ENCODE data around the gene ALDH3A1.

The ALDH3A1 gene

GRCh38 chr17:19747829-19748806, at the start of gene ALDH3A1:
TSS of gene ALDH3A1 (minus strand) at chr17:19748298. CDS start at chr17:19745129, 3,169 bp downstream.
- H3K4me1 ChIP-seq (ENCODE audit: insufficient read depth, low read length): peaks cover 7% of the 10 kb centered on the region

GRCh38 chr17:19796457-19796856, 48.4 kb upstream of the ALDH3A1 start:
- Histone ChIP-seq H3K36me3 (ENCODE audit: insufficient read depth, low read length) (peaks cover 43% of the 10 kb centered on the region), H3K4me3 (ENCODE audit: low read depth in 1 of 2, low read length in 2 of 2) (no peak overlapping the region), H3K9me3 (ENCODE audit: low read length) (no peaks in the 10 kb centered on the region), H3K27me3 (ENCODE audit: control insufficient read depth in 1 of 2, insufficient read depth in 2 of 2, low read length in 2 of 2) (no peaks in the 10 kb centered on the region), H3K9ac (ENCODE audit: low read length) (no peak overlapping the region), H3K27ac (ENCODE audit: low read depth, low read length) (no peak overlapping the region), H3K4me1 (ENCODE audit: insufficient read depth, low read length) (no peaks in the 10 kb centered on the region)

More at GRCh38 chr17:19747829-19748806, at the start of gene ALDH3A1:
- H3K36me3 ChIP-seq (ENCODE audit: insufficient read depth, low read length): no peaks in the 10 kb centered on the region
- H3K9ac ChIP-seq (ENCODE audit: low read length): no peak within 1 kb of the TSS
- H3K9me3 ChIP-seq (ENCODE audit: low read length): no peaks in the 10 kb centered on the region
- H3K4me3 ChIP-seq (ENCODE audit: low read depth in 1 of 2, low read length in 2 of 2): no peak within 1 kb of the TSS
- no peak within 1 kb of the TSS for H3K27ac ChIP-seq (ENCODE audit: low read depth, low read length)
- H3K27me3 ChIP-seq (ENCODE audit: control insufficient read depth in 1 of 2, insufficient read depth in 2 of 2, low read length in 2 of 2): no peaks in the 10 kb centered on the region

GRCh38 chr17:19791918-19792550, 43.9 kb upstream of the ALDH3A1 start:
- Histone ChIP-seq H3K36me3 (ENCODE audit: insufficient read depth, low read length) (peaks cover 54% of the 10 kb centered on the region), H3K27me3 (ENCODE audit: control insufficient read depth in 1 of 2, insufficient read depth in 2 of 2, low read length in 2 of 2) (no peaks in the 10 kb centered on the region), H3K4me3 (ENCODE audit: low read depth in 1 of 2, low read length in 2 of 2) (no peak overlapping the region), H3K9me3 (ENCODE audit: low read length) (no peaks in the 10 kb centered on the region), H3K27ac (ENCODE audit: low read depth, low read length) (no peak overlapping the region), H3K4me1 (ENCODE audit: insufficient read depth, low read length) (no peaks in the 10 kb centered on the region), H3K9ac (ENCODE audit: low read length) (no peak overlapping the region)

- Histone ChIP-seq H3K4me3 (ENCODE audit: low read depth in 1 of 2, low read length in 2 of 2) (no peak overlapping the region), H3K9ac (ENCODE audit: low read length) (no peak overlapping the region), H3K36me3 (ENCODE audit: insufficient read depth, low read length) (peaks cover 33% of the 10 kb centered on the region), H3K9me3 (ENCODE audit: low read length) (no peaks in the 10 kb centered on the region), H3K4me1 (ENCODE audit: insufficient read depth, low read length) (no peaks in the 10 kb centered on the region), H3K27me3 (ENCODE audit: control insufficient read depth in 1 of 2, insufficient read depth in 2 of 2, low read length in 2 of 2) (no peaks in the 10 kb centered on the region), H3K27ac (ENCODE audit: low read depth, low read length) (no peak overlapping the region)
These were observed 39.7 kb upstream of the ALDH3A1 start for GRCh38 chr17:19787733-19788357.

GRCh38 chr17:19785854-19786253, 37.8 kb upstream of the ALDH3A1 start:
- Histone ChIP-seq H3K4me1 (ENCODE audit: insufficient read depth, low read length) (no peaks in the 10 kb centered on the region), H3K4me3 (ENCODE audit: low read depth in 1 of 2, low read length in 2 of 2) (no peak overlapping the region), H3K27ac (ENCODE audit: low read depth, low read length) (no peak overlapping the region), H3K9ac (ENCODE audit: low read length) (no peak overlapping the region), H3K27me3 (ENCODE audit: control insufficient read depth in 1 of 2, insufficient read depth in 2 of 2, low read length in 2 of 2) (no peaks in the 10 kb centered on the region), H3K36me3 (ENCODE audit: insufficient read depth, low read length) (peaks cover 43% of the 10 kb centered on the region), H3K9me3 (ENCODE audit: low read length) (no peaks in the 10 kb centered on the region)

- no peak overlapping the region for H3K27ac ChIP-seq (ENCODE audit: low read depth, low read length)
These were observed 33.7 kb upstream of the ALDH3A1 start for GRCh38 chr17:19781488-19782458.

GRCh38 chr17:19780846-19781245, 32.7 kb upstream of the ALDH3A1 start:
- H3K9me3 ChIP-seq (ENCODE audit: low read length): no peaks in the 10 kb centered on the region
- no peak overlapping the region for H3K4me3 ChIP-seq (ENCODE audit: low read depth in 1 of 2, low read length in 2 of 2)
- H3K9ac ChIP-seq (ENCODE audit: low read length): no peak overlapping the region
- H3K27me3 ChIP-seq (ENCODE audit: control insufficient read depth in 1 of 2, insufficient read depth in 2 of 2, low read length in 2 of 2): no peaks in the 10 kb centered on the region
- no peak overlapping the region for H3K27ac ChIP-seq (ENCODE audit: low read depth, low read length)
- H3K4me1 ChIP-seq (ENCODE audit: insufficient read depth, low read length): no peaks in the 10 kb centered on the region
- peaks cover 48% of the 10 kb centered on the region for H3K36me3 ChIP-seq (ENCODE audit: insufficient read depth, low read length)

More at GRCh38 chr17:19781488-19782458, 33.7 kb upstream of the ALDH3A1 start:
- Histone ChIP-seq H3K9ac (ENCODE audit: low read length) (no peak overlapping the region), H3K4me3 (ENCODE audit: low read depth in 1 of 2, low read length in 2 of 2) (no peak overlapping the region), H3K36me3 (ENCODE audit: insufficient read depth, low read length) (peaks cover 40% of the 10 kb centered on the region), H3K9me3 (ENCODE audit: low read length) (no peaks in the 10 kb centered on the region), H3K27me3 (ENCODE audit: control insufficient read depth in 1 of 2, insufficient read depth in 2 of 2, low read length in 2 of 2) (no peaks in the 10 kb centered on the region), H3K4me1 (ENCODE audit: insufficient read depth, low read length) (no peaks in the 10 kb centered on the region)

- H3K4me1 ChIP-seq (ENCODE audit: insufficient read depth, low read length): no peaks in the 10 kb centered on the region
- H3K27ac ChIP-seq (ENCODE audit: low read depth, low read length): no peak overlapping the region
- no peak overlapping the region for H3K9ac ChIP-seq (ENCODE audit: low read length)
- peaks cover 20% of the 10 kb centered on the region for H3K36me3 ChIP-seq (ENCODE audit: insufficient read depth, low read length)
- H3K4me3 ChIP-seq (ENCODE audit: low read depth in 1 of 2, low read length in 2 of 2): no peak overlapping the region
- H3K27me3 ChIP-seq (ENCODE audit: control insufficient read depth in 1 of 2, insufficient read depth in 2 of 2, low read length in 2 of 2): no peaks in the 10 kb centered on the region
- H3K9me3 ChIP-seq (ENCODE audit: low read length): no peaks in the 10 kb centered on the region
These were observed 25.4 kb upstream of the ALDH3A1 start for GRCh38 chr17:19773534-19773933.

GRCh38 chr17:19771971-19772630, 24.0 kb upstream of the ALDH3A1 start:
- Histone ChIP-seq H3K27ac (ENCODE audit: low read depth, low read length) (no peak overlapping the region), H3K36me3 (ENCODE audit: insufficient read depth, low read length) (peaks cover 15% of the 10 kb centered on the region), H3K27me3 (ENCODE audit: control insufficient read depth in 1 of 2, insufficient read depth in 2 of 2, low read length in 2 of 2) (no peaks in the 10 kb centered on the region), H3K4me1 (ENCODE audit: insufficient read depth, low read length) (no peaks in the 10 kb centered on the region), H3K4me3 (ENCODE audit: low read depth in 1 of 2, low read length in 2 of 2) (no peak overlapping the region), H3K9me3 (ENCODE audit: low read length) (no peaks in the 10 kb centered on the region), H3K9ac (ENCODE audit: low read length) (no peak overlapping the region)

- no peaks in the 10 kb centered on the region for H3K9me3 ChIP-seq (ENCODE audit: low read length)
- no peak overlapping the region for H3K4me3 ChIP-seq (ENCODE audit: low read depth in 1 of 2, low read length in 2 of 2)
- H3K27ac ChIP-seq (ENCODE audit: low read depth, low read length): no peak overlapping the region
- H3K27me3 ChIP-seq (ENCODE audit: control insufficient read depth in 1 of 2, insufficient read depth in 2 of 2, low read length in 2 of 2): no peaks in the 10 kb centered on the region
- no peak overlapping the region for H3K9ac ChIP-seq (ENCODE audit: low read length)
- peaks cover 8% of the 10 kb centered on the region for H3K36me3 ChIP-seq (ENCODE audit: insufficient read depth, low read length)
- H3K4me1 ChIP-seq (ENCODE audit: insufficient read depth, low read length): no peaks in the 10 kb centered on the region
These were observed 23.1 kb upstream of the ALDH3A1 start for GRCh38 chr17:19770985-19771735.

All from muscle layer of colon (tissue), 2 donors.